Glutamatergic neuron (in vitro differentiated cells): ENCODE data around the gene VWA3B. TPM values are rescaled to one million over a fixed set of nuclear protein-coding genes. Genes with fewer than 3 reads are reported as not detected.

Source experiments
- DNase-seq: peaks from one replicate; pipeline ENCODE4 v3.0.0; 2022
- H3K27ac Mint-ChIP-seq: one replicate; pipeline ENCODE4 v1.8.0; 2020; ENCODE audit warnings: mild to moderate bottlenecking, mixed read lengths, inconsistent platforms; ENCODE audit not compliant: unreplicated experiment
- H3K27me3 Mint-ChIP-seq: one replicate; pipeline ENCODE4 v1.8.0; 2020; ENCODE audit warnings: mild to moderate bottlenecking, moderate library complexity, mixed read lengths, inconsistent platforms; ENCODE audit not compliant: unreplicated experiment
- H3K36me3 Mint-ChIP-seq: one replicate; pipeline ENCODE4 v1.8.0; 2020; ENCODE audit warnings: mild to moderate bottlenecking, mixed read lengths, inconsistent platforms; ENCODE audit not compliant: unreplicated experiment
- H3K4me1 Mint-ChIP-seq: one replicate; pipeline ENCODE4 v1.8.0; 2020; ENCODE audit warnings: mild to moderate bottlenecking, low read depth, mixed read lengths, inconsistent platforms; ENCODE audit not compliant: unreplicated experiment
- H3K4me3 Mint-ChIP-seq: one replicate; pipeline ENCODE4 v1.8.0; 2020; ENCODE audit warnings: mild to moderate bottlenecking, mixed read lengths, inconsistent platforms; ENCODE audit not compliant: unreplicated experiment
- H3K9me3 Mint-ChIP-seq: one replicate; pipeline ENCODE4 v1.8.0; 2020; ENCODE audit warnings: mild to moderate bottlenecking, moderate library complexity, mixed read lengths, inconsistent platforms; ENCODE audit not compliant: unreplicated experiment
- CTCF ChIP-seq: fragments of 200-600 bp; sonication (generic); IDR thresholded peaks from one replicate; pipeline ENCODE4 v1.5.0; 2021; ENCODE audit not compliant: partially characterized antibody, unreplicated experiment
- total RNA-seq: library from RNA; stranded (reverse); fragmentation: NEBNext Ultra II Directional; extraction: Animal tissue kit (Norgen Biotek cat#: 25700); gene quantifications from one replicate; pipeline ENCODE4 v1.2.1, GENCODE V29; 2021; ENCODE audit not compliant: unreplicated experiment

VWA3B gene
- total RNA-seq, 1 donor from 2014 or later: not detected

DNA sequence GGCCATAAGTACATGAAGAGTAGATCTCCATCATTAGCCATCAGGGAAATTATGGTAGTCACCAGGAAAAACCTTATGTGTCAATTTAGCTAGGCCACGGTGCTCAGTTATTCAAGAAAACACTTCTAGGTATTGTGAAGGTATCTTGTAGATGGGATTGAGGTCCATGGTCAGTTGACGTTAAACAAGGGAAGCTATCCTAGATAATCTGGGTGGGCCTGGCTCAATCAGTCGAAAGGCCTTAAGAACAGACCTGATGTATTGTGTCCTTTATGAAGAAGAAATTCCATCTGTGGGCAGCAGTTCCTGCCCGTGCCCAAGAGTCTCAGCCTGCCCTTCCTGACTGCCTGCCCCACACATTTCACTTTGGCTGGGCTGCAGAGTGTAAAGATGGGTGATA is 242.6 kb downstream of the VWA3B start:
- peaks cover 1% of the 10 kb centered on the region for H3K9me3 Mint-ChIP-seq
- H3K4me3 Mint-ChIP-seq: no peak overlapping the region
- peaks cover 11% of the 10 kb centered on the region for H3K4me1 Mint-ChIP-seq
- peaks cover 3% of the 10 kb centered on the region for H3K27me3 Mint-ChIP-seq
- peaks cover 4% of the 10 kb centered on the region for H3K36me3 Mint-ChIP-seq
- no peak for DNase-seq
- no peak overlapping the region for H3K27ac Mint-ChIP-seq
- TF ChIP-seq CTCF: no peak

GRCh38 chr2:98332989-98333388 is 246.0 kb downstream of the VWA3B start:
- Mint-ChIP-seq H3K27ac (no peak overlapping the region), H3K27me3 (peaks cover 3% of the 10 kb centered on the region), H3K36me3 (peaks cover 5% of the 10 kb centered on the region), H3K9me3 (peaks cover 1% of the 10 kb centered on the region), H3K4me1 (peaks cover 19% of the 10 kb centered on the region), H3K4me3 (no peak overlapping the region)
- TF ChIP-seq CTCF: no peak
- DNase-seq: no peak

- DNase-seq: no peak
- peaks cover 10% of the 10 kb centered on the region for H3K36me3 Mint-ChIP-seq
- peaks cover 19% of the 10 kb centered on the region for H3K4me1 Mint-ChIP-seq
- peaks cover 6% of the 10 kb centered on the region for H3K9me3 Mint-ChIP-seq
- peaks cover 3% of the 10 kb centered on the region for H3K27me3 Mint-ChIP-seq
- TF ChIP-seq CTCF: no peak
- H3K4me3 Mint-ChIP-seq: peak overlapping the region; percentile 64
- peak overlapping the region; percentile 33 for H3K27ac Mint-ChIP-seq
Observed at GRCh38 chr2:98333922-98334321, 247.0 kb downstream of the VWA3B start.

DNA sequence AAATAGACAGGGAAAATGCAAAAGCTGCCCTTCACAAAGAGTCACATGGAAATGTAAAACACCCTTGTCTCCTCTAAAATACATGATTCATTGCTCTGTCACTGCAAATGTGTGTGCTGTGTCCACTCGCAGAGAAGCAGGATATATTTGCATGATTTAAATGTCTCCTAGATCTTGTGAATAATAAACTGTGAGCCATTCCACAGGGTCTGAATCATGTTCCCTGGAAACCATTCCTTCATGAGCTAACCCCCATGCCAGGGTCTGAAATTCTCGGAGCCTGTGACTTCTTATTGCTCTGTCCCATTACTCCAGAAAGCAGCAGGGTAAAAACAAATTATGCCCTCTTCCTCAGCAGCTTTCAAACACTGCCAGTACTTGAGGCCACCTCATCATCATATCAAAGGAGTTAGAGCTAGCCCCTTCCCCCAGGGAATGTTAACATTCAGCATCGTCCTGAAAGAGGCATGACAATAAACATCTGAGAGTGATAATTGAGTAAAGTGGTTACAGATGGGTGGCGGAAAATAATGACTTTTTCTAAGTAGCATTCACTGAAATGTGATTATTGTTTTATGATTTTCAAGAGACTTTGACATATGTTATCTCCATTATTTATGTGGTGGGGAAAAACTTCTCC is 247.6 kb downstream of the VWA3B start:
- Mint-ChIP-seq H3K36me3 (peaks cover 10% of the 10 kb centered on the region), H3K9me3 (peaks cover 6% of the 10 kb centered on the region), H3K27ac (peak overlapping the region; percentile 28), H3K4me3 (peak overlapping the region; percentile 63), H3K27me3 (peaks cover 3% of the 10 kb centered on the region), H3K4me1 (peaks cover 19% of the 10 kb centered on the region)
- TF ChIP-seq CTCF: no peak
- DNase-seq: no peak

GRCh38 chr2:98335271-98335670 is 248.3 kb downstream of the VWA3B start:
- H3K36me3 Mint-ChIP-seq: peaks cover 10% of the 10 kb centered on the region
- peaks cover 19% of the 10 kb centered on the region for H3K4me1 Mint-ChIP-seq
- TF ChIP-seq CTCF: no peak
- peaks cover 6% of the 10 kb centered on the region for H3K9me3 Mint-ChIP-seq
- peaks cover 3% of the 10 kb centered on the region for H3K27me3 Mint-ChIP-seq
- H3K27ac Mint-ChIP-seq: no peak overlapping the region
- DNase-seq: no peak
- no peak overlapping the region for H3K4me3 Mint-ChIP-seq
